ENCODE results near the gene RALBP1.

RALBP1 gene

DNA sequence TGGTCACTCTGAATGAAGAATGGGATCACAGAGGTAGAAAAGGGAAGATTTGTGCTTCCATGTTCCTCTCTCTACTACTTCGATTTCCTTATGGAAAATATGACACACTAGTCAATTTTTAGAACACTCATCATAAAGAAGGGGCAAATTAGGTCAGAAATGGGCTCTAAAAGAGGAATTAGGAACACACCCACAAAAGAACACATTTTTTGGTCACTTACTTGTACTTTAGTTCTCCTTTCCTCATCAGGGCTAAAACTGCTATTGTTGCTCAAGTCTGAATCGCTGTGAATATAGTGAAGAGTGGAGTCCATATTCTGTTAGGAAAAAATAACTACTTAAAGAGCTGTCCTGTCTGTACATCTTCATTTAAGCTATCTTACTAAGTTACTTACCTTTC, 86.4 kb downstream of the RALBP1 start:
- TF ChIP-seq, protein P1, sequence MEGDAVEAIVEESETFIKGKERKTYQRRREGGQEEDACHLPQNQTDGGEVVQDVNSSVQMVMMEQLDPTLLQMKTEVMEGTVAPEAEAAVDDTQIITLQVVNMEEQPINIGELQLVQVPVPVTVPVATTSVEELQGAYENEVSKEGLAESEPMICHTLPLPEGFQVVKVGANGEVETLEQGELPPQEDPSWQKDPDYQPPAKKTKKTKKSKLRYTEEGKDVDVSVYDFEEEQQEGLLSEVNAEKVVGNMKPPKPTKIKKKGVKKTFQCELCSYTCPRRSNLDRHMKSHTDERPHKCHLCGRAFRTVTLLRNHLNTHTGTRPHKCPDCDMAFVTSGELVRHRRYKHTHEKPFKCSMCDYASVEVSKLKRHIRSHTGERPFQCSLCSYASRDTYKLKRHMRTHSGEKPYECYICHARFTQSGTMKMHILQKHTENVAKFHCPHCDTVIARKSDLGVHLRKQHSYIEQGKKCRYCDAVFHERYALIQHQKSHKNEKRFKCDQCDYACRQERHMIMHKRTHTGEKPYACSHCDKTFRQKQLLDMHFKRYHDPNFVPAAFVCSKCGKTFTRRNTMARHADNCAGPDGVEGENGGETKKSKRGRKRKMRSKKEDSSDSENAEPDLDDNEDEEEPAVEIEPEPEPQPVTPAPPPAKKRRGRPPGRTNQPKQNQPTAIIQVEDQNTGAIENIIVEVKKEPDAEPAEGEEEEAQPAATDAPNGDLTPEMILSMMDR (IDR thresholded peaks at IDR 0.05; ENCODE audit: insufficient read depth, missing control alignments) = no peak
- FAIRE-seq = no peak
- no peak for DNase-seq (ENCODE audit: insufficient read length, low spot score)

DNA sequence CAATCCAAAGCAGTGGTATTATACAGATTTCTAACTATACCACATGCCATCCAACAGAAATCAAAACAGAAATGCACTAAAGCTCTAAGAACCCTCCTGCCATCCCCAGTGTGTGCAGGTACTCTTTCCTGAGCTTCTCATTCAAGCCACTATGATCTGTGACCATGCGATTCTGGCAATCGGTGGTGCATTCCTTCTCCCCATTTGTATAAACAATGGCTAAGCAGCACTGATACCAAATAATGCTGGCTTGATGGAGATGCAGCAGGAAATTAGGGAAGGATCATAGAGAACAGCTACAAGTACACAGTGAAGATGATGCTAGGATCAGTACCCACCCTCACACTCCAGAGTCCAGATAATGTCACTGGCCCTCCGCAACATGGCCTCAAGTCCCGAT, 87.3 kb downstream of the RALBP1 start:
- TF ChIP-seq, protein P1 (IDR thresholded peaks at IDR 0.05; ENCODE audit: insufficient read depth, missing control alignments) = no peak
- FAIRE-seq (no peak), DNase-seq (ENCODE audit: insufficient read length, low spot score) (no peak)

DNA sequence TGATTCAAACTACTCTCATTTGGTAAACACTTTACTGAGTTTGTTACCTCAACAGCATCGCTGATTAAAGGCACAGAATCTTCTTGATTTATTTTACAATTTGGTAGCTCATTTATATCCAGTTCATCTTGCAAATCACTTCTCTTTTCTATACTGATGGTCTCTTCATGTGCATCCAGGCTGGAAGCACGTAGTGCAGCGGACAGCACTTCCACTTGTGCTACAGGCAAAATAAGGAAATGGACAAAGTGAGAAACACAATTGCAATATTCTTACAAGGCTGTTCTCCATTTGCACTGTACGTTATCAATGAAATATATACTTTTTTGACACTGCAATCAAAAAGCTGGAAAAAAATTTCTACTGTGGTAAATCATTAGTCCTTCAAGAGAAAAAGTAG, 88.0 kb downstream of the RALBP1 start:
- TF ChIP-seq, protein P1 (IDR thresholded peaks at IDR 0.05; ENCODE audit: insufficient read depth, missing control alignments) = no peak
- FAIRE-seq = no peak

DNA sequence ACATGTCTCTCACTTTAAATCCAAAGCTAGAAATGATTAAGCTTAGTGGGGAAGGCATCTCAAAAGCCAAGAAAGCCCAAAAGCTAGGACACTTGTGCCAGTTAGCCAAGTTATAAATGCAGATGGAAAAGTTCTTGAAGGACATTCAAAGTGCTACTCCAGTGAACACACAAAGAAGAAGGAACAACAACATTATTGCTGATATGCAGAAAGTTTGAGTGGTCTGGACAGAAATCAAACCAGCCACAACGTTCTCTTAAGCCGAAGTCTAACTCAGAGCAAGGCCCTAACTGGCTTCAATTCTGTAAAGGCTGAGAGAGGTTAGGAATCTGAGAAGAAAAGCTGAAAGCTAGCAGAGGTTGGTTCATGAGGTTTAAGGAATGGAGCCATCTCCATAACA, 90.1 kb downstream of the RALBP1 start:
- DNase-seq (ENCODE audit: insufficient read length, low spot score) = no peak
- TF ChIP-seq, protein P1 (IDR thresholded peaks at IDR 0.05; ENCODE audit: insufficient read depth, missing control alignments) = no peak
- no peak for FAIRE-seq

More for the DNA sequence above, 88.0 kb downstream of the RALBP1 start:
- no peak for DNase-seq (ENCODE audit: insufficient read length, low spot score)

DNA sequence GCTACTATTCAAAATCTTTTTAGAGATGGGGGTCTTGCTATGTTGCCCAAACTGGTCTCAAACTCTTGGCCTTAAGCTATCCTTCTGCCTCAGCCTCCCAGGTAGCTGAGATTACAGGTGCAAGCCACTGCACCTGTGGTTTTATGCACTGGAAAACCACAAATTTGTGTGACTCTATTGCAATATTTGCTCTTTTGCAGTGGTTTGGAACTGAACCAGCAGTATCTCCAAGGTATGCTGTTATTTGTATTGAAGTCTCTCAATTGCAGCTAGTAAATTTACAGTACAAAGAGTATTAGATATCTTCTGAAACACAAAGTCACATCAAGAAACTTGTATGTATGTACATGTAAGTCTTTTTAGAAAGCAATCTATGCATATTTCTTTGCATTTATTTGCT, 92.9 kb downstream of the RALBP1 start:
- TF ChIP-seq, protein P1 (IDR thresholded peaks at IDR 0.05; ENCODE audit: insufficient read depth, missing control alignments) = no peak
- no peak for FAIRE-seq
- no peak for DNase-seq (ENCODE audit: insufficient read length, low spot score)

DNA sequence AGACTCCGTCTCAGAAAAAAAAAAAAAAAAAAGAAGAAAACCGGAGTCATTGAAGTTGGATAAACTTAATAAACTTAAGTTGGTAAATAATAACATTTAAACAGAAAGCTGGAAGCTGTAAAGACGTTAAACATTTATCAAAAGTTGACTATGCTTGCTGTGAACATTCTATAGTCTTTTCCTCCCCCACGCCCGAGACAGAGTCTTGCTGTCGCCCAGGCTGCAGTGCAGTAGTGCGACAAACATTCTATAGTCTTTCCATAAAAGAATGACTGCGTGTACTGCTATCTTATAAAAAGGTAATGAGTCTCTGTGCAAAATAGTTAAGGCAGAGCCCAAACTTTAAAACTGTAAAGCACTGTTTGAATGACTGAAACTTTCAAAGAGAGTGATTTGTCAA, 93.9 kb downstream of the RALBP1 start:
- DNase-seq (ENCODE audit: insufficient read length, low spot score) (no peak), FAIRE-seq (no peak)
- TF ChIP-seq, protein P1 (IDR thresholded peaks at IDR 0.05; ENCODE audit: insufficient read depth, missing control alignments) = no peak

DNA sequence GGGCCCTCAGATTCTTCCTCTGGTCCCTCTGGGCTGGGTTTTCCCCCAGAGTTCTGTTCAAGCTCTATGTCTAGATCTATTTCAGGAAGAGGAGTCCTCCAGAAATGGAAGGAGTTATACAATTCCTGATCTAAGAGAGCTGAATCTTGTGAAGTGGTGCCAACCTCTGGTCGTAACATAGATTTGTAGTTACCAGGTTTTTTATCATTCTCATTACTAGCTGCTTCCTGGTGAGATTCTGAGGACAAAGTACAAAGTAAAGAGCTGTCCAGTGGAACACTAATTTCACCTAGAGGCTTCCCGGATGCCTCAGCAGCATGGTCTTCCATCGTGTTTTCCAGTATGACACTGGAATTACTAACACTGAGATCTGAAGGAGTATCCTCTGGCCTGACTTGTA, 94.9 kb downstream of the RALBP1 start:
- TF ChIP-seq, protein P1 (IDR thresholded peaks at IDR 0.05; ENCODE audit: insufficient read depth, missing control alignments) = no peak
- DNase-seq (ENCODE audit: insufficient read length, low spot score) (no peak), FAIRE-seq (no peak)

Data from D721Med (cell line).